Activated naive CD8-positive, alpha-beta T cell treated with anti-CD3 and anti-CD28 coated beads, Interleukin-2, amount 50 U/mL, for 16 hours (primary cell): ENCODE data around the gene TAAR2.
"Not testable (repeated sequence)": the region's sequence is repeated elsewhere in the genome, so short reads cannot be mapped to it uniquely, and the experiment has no call there.

Experiments
- DNase-seq: peaks from one replicate; pipeline ENCODE4 v3.0.0-alpha.2; 2020; ENCODE audit warnings: low read depth, low spot score

The TAAR2 gene, protein sequence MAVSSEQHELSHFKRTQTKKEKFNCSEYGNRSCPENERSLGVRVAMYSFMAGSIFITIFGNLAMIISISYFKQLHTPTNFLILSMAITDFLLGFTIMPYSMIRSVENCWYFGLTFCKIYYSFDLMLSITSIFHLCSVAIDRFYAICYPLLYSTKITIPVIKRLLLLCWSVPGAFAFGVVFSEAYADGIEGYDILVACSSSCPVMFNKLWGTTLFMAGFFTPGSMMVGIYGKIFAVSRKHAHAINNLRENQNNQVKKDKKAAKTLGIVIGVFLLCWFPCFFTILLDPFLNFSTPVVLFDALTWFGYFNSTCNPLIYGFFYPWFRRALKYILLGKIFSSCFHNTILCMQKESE

DNA sequence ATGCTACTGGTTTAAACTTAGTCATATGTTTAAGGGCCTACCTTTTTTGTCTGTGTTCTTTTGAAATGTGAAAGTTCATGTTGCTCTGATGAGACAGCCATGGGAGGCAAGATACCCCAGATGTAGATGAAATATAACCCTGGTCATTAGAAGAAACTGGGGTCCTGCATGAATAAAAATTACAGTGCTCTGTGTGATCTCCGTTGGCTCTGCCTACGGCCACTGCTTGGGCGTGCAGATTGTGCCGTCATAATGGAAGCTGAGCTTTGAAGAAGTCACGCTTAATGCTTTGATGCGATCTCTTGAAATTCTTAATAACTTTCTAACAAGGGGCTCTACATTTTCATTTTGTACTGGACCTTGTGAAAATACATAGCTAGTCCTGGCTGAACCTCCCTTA lies at the start of gene TAAR2:
TAAR2 (minus strand) TSS at position 101 of the 400 bp plus-strand sequence; CDS start at position 101, 0 bp downstream.
- no peak for DNase-seq

DNA sequence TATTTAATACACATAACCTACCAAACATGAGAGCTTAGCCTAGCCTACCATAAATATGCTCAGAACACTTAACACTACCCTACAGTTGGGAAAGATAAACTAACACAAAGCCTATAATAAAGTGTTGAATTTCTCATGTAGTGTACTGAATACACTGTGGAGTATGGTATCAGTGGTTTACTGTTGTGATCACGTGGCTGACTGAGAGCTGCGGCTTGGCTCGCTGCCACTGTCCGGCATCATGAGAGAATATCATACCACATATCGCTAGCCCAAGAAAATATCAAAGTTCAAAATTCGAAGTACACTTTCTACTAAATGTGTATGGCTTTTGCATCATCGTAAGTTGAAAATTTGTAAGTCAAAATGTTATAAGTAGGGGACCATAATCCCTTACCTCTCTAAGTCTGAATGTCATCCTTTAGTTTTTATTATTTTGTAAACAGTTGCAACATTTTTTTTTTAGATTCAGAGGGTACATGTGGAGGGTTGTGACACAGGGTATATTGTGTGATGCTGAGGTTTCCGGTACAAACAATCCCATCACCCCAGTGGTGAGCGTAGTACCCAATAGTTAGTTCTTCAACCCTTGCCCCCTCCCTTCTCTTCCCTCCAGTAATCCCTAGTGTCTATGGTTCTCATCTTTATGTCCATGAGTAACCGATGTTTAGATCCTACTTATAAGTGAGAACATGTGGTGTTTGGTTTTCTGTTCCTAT lies 49.5 kb upstream of the TAAR2 start:
- DNase-seq: no peak

DNA sequence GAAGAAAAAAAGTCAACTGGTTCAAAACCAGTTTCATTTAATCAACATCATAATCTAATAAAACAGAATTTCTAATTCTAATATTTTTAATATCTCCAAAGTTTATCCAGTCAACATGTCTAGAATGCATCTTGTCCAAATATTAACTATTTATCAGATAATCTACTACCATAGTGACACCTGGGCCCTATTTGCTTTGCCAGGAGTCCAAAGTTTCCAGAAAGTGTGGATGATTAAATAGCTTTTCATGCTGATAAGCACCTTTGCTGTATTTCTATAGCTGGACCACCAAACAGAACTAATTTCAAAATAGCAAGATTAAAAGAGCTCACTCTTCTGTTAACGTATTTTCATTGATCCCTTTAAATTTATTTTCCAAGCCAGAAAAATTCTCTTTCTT lies 47.2 kb upstream of the TAAR2 start:
- no peak for DNase-seq

DNA sequence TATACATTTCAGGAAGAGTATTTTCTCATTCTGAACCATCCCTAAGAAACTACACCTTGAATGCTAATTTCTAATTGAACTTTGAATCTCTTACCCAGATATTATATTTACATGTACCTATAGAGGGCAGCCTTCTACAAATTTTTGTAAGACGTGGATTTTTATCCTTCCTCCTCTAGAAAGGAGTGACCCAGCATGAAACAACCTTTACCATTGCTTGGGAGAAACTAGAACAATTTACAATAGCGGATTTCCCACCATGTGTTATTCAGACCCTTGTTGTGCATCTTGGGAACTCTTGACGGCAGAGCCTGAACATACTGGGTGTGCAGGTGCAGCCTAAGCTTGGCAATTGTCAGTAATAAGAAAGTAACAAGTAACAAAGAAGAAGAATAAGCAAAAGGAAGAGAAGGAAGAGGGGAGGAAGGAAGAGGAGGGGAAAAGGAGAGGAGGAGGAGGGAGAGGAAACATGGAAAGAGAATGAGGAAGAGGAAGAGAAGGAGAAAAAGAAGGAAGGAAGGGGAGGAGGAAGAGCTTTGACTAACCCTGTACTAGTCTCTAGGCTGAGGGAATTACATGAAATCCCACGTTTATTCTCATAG lies 45.7 kb upstream of the TAAR2 start:
- no peak for DNase-seq

DNA sequence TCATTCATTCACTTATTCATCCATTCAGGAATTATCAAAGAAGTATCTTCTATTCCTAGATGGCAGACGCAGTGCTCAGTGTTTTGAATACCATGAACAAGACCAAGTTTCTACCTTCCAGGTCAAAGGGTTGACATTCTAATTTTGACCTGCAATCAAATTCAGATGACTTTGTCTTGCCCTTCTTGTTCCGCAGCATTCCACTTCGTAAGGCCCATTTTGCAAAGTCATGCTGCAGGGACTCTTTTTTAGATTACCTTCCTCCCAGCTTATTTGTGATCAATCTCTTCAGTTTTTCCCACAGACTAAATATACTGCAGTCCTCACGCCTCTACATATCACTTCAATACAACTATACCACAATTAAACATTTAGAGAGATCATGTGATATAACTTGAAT lies 42.0 kb upstream of the TAAR2 start:
- no peak for DNase-seq

DNA sequence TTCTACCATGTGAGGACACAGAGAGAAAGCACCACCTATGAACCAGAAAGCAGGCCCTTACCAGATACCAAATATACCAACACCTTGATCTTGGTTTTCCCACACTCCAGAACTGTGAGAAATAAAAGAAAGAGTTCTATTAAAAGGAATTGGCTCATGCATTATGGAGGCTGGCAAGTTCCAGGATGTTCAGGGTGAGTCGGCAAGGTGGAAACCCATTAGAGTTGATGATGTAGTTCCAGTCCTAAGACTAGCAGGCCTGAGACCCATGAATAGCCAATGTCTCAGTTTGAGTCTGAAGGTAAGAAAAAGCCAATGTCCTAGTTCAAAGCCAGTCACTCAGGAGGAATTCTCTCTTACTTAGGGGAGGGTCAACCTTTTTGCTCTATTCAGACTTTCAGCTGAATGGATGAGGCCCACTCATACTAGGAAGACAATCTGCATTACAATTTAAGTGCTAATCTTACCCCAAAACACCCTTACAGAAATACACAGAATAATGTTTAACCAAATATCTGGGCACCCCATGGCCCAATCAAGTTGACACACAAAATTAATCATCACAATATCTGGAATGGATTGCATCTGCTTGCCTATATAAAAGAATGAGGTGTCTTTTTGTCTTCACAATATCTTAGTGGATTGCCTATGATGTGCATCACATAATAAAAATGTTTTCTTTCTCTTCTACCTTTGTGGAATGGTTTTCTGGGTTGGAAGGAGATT lies 40.4 kb upstream of the TAAR2 start:
- DNase-seq: no peak

DNA sequence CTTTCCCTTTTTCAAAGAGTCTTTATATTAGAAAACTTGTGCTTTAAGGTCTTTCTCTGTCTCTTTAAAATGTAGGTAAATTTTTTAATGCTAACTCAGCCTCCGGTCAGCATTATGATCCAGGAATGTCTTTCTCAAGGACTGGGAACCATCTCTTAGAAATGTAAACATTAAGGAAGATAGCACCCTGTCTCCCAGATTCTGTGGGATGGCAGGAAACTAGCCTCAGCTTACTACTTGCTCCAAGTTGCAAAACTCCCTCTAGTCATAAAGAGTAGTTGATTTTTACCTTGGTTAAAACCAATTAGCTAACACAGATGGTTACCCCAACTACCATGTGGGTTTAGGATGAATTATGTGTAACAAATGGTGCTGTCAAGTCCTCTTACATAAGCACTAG lies 39.6 kb upstream of the TAAR2 start:
- no peak for DNase-seq

DNA sequence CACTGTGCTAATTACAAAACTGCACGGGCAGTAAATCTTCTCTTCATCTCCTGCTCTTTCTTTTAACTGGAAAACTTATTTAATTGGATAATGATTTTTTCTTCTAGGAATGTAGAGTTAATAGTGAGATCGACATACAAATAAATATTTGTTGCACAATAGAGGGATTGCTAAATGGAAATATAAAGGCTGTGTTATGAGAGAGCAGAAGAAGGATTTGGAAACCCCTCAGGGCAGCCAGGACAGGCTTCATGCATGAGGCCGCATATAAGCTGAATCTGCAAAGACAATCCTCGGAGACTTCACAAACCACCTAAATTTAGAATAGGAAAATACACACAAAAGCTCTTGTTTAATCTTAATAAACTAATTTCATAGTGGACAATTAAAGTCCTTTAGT lies 37.8 kb upstream of the TAAR2 start:
- no peak for DNase-seq

DNA sequence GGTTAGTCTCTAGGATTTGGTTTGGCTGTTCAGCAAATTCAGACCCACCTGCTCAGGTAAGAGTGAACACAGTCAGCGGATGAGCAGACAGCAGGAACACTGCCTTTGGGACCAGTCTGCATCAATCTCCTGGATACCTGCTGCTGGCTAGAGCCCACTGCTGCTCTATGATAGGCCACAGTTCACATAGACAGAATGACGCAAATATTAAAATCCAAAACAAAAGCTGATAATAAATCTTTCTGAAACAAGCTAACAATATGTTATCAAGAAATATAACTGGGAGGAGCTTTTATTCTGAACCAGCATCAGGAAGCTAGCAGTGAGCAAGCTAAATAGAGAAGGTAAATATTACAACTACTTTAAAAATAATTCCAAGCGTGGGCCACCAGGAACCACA lies 35.0 kb upstream of the TAAR2 start, which contains the start of gene TAAR1:
TAAR1 (minus strand) TSS at position 101 of the 400 bp plus-strand sequence. CDS start 13,179 bp downstream, outside the sequence.
- DNase-seq: no peak

DNA sequence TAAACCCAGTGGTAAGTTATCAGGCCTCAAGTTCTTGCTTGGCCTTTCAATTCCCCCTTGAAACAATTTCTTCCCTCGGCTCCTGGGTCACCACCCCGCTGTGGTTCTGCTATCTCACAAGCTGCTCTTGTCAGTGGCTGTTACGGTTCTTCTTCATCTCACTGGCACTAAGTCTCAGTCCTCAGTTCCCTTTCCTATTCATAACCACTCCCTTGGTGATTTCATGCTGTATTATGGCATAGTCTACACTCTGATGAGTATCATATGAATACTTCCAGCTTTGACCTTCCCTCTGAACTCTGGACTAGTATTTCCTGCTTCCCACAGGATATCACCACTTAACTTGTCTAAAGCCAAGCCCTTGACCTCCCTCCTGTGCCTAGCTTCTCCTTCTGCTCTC lies 27.0 kb upstream of the TAAR2 start:
- DNase-seq: no peak

DNA sequence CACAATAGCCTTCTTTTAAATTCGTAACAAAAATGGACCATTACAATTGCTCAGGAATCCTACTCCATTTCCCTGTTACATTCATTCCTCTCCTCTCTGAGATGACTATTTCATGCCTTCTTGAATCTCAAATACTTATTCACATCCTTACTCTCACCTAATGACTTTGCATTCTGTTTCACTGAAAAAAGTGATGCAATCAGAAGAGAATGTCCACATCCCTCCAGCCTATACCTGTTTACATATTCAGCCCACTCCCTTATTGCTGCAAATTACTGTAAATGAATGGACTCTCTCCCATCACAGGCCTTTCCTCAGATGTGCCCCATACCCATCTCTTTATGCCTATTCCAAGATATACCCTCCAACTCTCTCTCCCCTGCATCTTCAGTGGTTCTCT lies 26.4 kb upstream of the TAAR2 start:
- DNase-seq: no peak

DNA sequence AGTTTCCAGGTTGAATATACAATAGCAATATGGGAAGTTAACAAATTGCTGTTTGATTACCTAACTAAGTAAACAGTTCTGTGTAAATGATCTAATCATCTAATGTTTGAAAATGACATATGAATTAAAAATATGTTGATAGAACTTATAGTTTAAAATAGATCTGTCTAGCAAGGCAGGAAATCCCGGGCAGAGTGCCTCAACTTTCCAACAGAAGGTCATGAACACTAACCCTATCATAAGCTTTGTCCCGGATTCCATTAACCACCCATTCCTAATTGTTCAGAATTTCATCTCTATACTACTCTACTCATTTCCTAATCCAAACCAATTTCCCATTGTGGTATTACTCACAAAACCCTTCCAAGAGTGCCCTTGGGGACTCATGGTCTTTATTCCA lies 24.8 kb upstream of the TAAR2 start:
- DNase-seq: no peak

DNA sequence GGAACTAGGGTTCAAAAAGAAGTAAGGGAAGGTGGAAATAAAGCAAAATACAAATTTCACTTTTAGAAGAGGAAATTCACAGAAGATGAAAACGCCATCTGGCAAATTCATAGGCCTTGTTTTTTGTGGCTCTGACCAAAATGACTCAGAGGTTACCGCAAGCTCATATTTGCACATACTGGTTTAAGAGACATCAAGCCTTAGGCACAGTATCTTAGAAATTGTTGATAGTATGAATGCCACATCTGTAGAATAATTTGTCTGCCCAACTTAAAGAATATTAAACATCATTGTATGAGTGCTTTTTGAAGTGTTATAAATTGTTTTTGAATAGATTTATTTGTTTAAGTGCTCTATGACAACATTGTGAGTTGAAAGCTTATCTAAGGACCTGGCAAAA lies 24.3 kb upstream of the TAAR2 start:
- DNase-seq: no peak

DNA sequence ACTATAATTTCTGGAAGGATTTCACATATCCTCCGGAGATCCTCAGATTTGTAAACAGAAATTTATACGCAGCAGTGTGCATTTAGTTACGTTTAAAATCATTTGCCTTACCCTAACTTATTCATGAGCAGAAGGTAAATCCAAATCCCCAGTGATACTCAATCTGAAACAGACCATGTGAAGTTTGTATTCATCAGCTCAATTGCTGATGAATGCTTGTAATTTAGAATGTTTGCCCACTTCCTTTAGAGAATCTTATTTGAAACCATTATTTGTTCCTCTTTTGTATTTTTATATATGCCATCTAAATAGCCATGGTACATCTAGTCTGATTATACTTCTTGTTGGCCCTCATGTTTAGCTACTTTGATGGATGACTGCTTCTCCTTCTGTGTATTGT lies 19.5 kb upstream of the TAAR2 start:
- DNase-seq: no peak

DNA sequence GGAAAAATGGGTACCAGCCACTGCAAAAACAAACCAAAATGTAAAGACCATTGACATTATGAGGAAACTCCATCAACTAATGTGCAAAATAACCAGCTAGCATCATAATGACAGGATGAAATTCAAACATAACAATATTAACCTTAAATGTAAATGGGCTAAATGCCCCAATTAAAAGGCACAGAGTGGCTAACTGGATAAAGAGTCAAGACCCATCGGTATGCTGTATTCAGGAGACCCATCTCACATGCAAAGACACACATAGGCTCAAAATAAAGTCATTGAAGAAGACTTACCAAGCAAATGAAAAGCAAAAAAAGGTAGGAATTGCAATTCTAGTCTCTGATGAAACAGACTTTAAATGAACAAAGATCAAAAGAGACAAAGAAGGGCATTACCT lies 13.1 kb upstream of the TAAR2 start:
- not testable (repeated sequence) for DNase-seq

DNA sequence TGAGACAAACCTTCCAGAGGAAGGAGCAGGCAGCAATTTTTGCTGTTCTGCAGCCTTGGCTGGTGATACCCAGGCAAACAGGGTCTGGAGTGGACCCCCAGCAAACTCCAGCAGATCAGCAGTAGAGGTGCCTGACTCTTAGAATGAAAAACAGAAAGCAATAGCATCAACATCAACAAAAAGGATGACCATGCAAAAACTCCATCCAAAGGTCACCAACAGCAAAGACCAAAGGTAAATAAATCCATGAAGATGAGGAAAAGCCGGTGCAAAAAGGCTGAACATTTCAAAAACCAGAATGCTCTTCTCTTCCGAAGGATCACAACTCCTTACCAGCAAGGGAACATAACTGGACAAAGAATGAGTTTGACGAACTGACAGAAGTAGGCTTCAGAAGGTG lies 11.8 kb upstream of the TAAR2 start:
- not testable (repeated sequence) for DNase-seq

DNA sequence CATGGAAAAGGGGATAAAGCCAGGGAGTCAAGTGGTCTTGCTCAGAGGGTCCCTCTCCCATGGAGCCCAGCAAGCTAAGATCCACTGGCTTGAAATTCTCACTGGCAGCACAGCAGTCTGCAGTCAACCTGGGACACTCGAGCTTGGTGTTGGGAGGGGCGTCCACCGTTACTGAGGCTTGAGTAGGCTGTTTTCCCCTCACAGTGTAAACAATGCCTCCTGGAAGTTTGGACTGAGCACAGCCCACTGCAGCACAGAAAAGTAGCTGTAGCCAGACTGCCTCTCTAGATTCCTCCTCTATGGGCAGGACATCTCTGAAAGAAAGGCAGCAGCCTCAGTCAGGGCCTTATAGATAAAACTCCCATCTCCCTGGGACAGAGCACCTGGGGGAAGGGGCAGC lies 11.2 kb upstream of the TAAR2 start:
- not testable (repeated sequence) for DNase-seq

DNA sequence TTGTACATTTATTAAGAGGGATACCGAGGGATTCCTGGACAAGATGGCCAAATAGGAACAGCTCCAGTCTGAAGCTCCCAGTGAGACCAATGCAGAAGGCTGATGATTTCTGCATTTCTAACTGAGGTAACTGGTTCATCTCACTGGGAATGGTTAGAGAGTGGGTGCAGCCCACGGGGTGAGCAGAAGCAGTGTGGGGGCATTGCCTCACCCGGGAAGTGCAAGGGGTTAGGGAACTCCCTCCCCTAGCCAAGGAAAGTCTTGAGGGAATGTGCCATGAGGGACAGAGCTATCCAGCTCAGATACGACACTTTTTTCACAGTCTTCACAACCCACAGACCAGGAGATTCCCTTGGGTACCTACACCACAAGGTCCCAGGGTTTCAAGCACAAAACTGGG lies 10.7 kb upstream of the TAAR2 start:
- DNase-seq: no peak

DNA sequence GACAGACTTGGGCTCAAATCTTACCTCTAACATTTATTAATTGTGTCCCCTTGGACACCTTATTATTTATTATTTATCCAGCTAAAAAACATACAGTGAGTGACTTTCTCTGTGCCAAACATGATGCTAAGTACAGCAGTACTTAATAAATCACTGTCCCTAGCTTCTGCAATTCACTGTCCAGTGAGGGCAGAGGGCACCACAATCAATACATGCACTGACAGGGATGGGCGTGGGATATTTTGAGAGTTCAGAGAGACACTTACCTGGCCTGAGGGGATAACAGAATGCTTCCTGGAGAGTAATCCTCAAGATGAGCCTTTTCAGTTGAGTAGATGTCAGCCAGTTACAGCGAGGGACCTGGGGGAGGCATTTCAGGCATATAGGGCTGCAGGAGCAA lies 9.3 kb upstream of the TAAR2 start:
- DNase-seq: no peak

DNA sequence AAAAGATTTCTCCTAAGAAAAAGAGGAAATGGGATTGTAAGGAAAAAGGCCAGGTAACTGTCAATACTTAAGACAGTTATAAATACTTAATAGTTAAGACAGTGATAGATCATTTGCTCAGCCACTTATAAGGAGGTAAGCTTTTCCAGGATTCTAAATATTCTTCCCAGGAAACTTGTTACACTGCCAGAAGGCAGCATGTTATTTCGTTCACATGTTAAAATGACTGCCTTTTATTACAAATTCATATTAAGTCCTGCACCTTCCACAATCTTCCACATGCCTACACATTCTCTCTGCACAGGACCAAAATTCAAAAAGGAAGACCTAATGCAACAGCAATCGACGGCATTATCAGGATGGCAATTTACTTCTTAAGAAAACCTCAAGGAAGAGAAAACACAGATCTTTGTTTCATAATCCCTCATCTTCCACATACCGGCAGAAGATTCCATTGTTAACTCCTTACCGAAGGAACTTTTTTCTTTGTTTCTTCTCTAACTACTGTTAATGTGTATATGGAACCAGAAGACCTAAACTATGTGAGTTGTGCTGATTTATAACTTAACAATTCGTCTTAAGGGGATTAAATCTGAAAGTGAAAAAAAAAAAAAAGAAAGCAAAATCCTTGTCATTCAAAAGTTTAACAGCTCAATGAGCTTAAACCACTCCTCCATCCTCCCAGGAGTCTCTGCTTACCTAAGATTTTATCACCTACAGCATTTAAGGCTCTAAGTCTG lies 799 bp downstream of the TAAR2 start:
- DNase-seq: no peak

DNA sequence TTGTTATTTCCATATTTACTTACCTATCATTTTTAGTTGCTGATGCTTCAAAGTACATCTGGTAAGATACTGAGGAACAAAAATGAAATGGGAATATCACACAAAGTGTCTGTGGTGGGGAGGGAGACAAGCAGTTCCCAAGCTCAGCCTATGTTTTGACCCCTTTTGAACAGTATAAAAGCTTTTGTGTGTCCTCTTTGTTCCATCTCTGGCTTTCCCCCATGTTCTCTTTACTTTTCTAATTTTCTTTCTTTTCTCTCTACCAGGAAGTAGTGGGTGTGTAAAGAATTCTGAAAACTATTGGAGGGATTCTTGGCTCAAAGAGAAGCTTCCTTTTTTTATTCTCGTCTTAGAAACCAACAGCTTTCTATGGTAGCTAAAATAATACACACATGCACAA lies 7.4 kb downstream of the TAAR2 start:
- DNase-seq: no peak
